BLaER1 (cell line): Measurements from ENCODE around the gene PCBP3.

ENCODE experiments used
- H3K27ac ChIP-seq: shearing (Covaris generic); formaldehyde crosslinking; 2 replicates; pipeline ENCODE4 v1.8.1; 2022
- H3K27me3 ChIP-seq: shearing (Covaris generic); formaldehyde crosslinking; 2 replicates; pipeline ENCODE4 v1.8.1; 2022
- H3K36me3 ChIP-seq: shearing (Covaris generic); formaldehyde crosslinking; 2 replicates; pipeline ENCODE4 v1.8.1; 2022
- H3K4me1 ChIP-seq: shearing (Covaris generic); formaldehyde crosslinking; 2 replicates; pipeline ENCODE4 v1.8.1; 2022
- H3K4me2 ChIP-seq: shearing (Covaris generic); formaldehyde crosslinking; 2 replicates; pipeline ENCODE4 v1.8.1; 2022
- H3K4me3 ChIP-seq: shearing (Covaris generic); formaldehyde crosslinking; 2 replicates; pipeline ENCODE4 v1.8.1; 2022
- H3K9ac ChIP-seq: shearing (Covaris generic); formaldehyde crosslinking; 2 replicates; pipeline ENCODE4 v1.8.1; 2022
- H3K9me3 ChIP-seq: shearing (Covaris generic); formaldehyde crosslinking; 2 replicates; pipeline ENCODE4 v1.8.1; 2022
- H4K20me1 ChIP-seq: shearing (Covaris generic); formaldehyde crosslinking; 2 replicates; pipeline ENCODE4 v1.8.1; 2022
- Cebpa-rat ChIP-seq: shearing (Covaris generic); IDR thresholded peaks from 2 replicates; pipeline ENCODE4 v1.8.1; 2022

Gene PCBP3

GRCh38 chr21:45930792-45931191 is 287.3 kb downstream of the PCBP3 start:
- Histone ChIP-seq H3K4me3 (no peak overlapping the region), H3K36me3 (peaks cover 22% of the 10 kb centered on the region; the same call in 1 of the 2 replicates), H3K9me3 (no peaks in the 10 kb centered on the region), H3K27me3 (no peaks in the 10 kb centered on the region; the same call in 1 of the 2 replicates), H3K4me1 (peaks cover 80% of the 10 kb centered on the region), H3K4me2 (peak overlapping the region; percentile 55), H4K20me1 (no peaks in the 10 kb centered on the region), H3K27ac (0 out of 2 replicates have a peak overlapping the region, but pooled peaks have one; percentile 49), H3K9ac (no peak overlapping the region)
- no peak for TF ChIP-seq Cebpa-rat

GRCh38 chr21:45931397-45931969 is 288.0 kb downstream of the PCBP3 start:
- H3K27me3 ChIP-seq: no peaks in the 10 kb centered on the region; the same call in 1 of the 2 replicates
- H4K20me1 ChIP-seq: no peaks in the 10 kb centered on the region

DNA sequence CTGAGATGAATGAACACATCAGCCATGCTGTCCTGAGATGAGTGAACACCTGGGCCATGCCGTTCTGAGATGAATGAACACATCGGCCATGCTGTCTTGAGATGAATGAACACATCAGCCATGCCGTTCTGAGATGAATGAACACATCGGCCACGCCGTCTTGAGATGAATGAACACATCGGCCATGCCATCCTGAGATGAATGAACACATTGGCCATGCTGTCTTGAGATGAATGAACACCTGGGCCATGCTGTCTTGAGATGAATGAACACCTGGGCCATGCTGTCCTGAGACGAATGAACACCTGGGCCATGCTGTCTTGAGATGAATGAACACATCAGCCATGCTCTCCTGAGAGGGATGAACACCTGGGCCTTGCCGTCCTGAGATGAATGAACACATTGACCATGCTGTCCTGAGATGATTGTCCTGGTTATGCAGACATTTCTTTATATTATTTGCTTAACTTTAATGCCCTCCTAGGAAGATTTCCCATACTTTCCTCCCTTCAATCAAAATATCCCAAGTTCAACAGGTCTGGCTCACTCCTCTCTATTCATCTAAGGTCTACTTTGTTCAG is 289.5 kb downstream of the PCBP3 start:
- Histone ChIP-seq H4K20me1 (peaks cover 6% of the 10 kb centered on the region; the same call in 1 of the 2 replicates), H3K4me3 (no peak overlapping the region), H3K9ac (no peak overlapping the region), H3K36me3 (peaks cover 22% of the 10 kb centered on the region; the same call in 1 of the 2 replicates), H3K4me1 (peaks cover 80% of the 10 kb centered on the region), H3K27me3 (no peaks in the 10 kb centered on the region; the same call in 1 of the 2 replicates), H3K27ac (no peak overlapping the region), H3K4me2 (no peak overlapping the region; the same call in 1 of the 2 replicates), H3K9me3 (no peaks in the 10 kb centered on the region)
- no peak for TF ChIP-seq Cebpa-rat

More at GRCh38 chr21:45931397-45931969, 288.0 kb downstream of the PCBP3 start:
- Histone ChIP-seq H3K4me1 (peaks cover 80% of the 10 kb centered on the region), H3K4me3 (no peak overlapping the region), H3K36me3 (peaks cover 22% of the 10 kb centered on the region; the same call in 1 of the 2 replicates), H3K9ac (no peak overlapping the region), H3K27ac (0 out of 2 replicates have a peak overlapping the region, but pooled peaks have one; percentile 49), H3K9me3 (no peaks in the 10 kb centered on the region), H3K4me2 (no peak overlapping the region)
- TF ChIP-seq Cebpa-rat: no peak

DNA sequence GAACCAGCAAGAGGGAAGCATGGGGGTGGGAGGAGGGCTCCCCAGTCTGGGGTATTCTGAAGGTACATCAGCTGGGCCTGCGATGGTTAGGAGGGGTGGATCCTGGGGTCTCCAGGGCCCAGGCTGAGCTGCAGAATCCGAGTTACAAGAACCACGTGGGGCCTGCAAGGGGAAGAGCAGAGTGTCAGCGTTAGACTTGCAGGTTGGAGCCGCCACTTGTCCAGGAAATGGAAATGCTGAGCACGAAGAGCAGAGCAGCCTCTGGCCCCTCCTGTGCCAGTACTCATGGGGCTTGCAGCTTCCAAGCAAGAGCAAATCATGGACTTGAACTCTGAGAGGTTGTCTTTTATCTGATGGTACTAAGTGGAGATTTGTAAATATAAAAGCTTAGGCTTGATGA is 290.6 kb downstream of the PCBP3 start:
- Histone ChIP-seq H3K27me3 (no peaks in the 10 kb centered on the region; the same call in 1 of the 2 replicates), H3K27ac (peak overlapping the region; percentile 31), H3K4me3 (no peak overlapping the region), H3K4me2 (peak overlapping the region; percentile 71), H3K9me3 (no peaks in the 10 kb centered on the region), H4K20me1 (peaks cover 6% of the 10 kb centered on the region; the same call in 1 of the 2 replicates), H3K9ac (0 out of 2 replicates have a peak overlapping the region, but pooled peaks have one; percentile 42), H3K4me1 (peaks cover 80% of the 10 kb centered on the region), H3K36me3 (peaks cover 22% of the 10 kb centered on the region; the same call in 1 of the 2 replicates)
- no peak for TF ChIP-seq Cebpa-rat

- H3K27ac ChIP-seq: peak overlapping the region; percentile 31
- peak overlapping the region; percentile 71 for H3K4me2 ChIP-seq
- no peak overlapping the region for H3K4me3 ChIP-seq
- H4K20me1 ChIP-seq: peaks cover 6% of the 10 kb centered on the region; the same call in 1 of the 2 replicates
- no peaks in the 10 kb centered on the region for H3K9me3 ChIP-seq
- H3K36me3 ChIP-seq: peaks cover 22% of the 10 kb centered on the region; the same call in 1 of the 2 replicates
- no peaks in the 10 kb centered on the region; the same call in 1 of the 2 replicates for H3K27me3 ChIP-seq
- peaks cover 80% of the 10 kb centered on the region for H3K4me1 ChIP-seq
- no peak overlapping the region for H3K9ac ChIP-seq
- no peak for TF ChIP-seq Cebpa-rat
Observed at GRCh38 chr21:45934554-45934953, 291.0 kb downstream of the PCBP3 start.

DNA sequence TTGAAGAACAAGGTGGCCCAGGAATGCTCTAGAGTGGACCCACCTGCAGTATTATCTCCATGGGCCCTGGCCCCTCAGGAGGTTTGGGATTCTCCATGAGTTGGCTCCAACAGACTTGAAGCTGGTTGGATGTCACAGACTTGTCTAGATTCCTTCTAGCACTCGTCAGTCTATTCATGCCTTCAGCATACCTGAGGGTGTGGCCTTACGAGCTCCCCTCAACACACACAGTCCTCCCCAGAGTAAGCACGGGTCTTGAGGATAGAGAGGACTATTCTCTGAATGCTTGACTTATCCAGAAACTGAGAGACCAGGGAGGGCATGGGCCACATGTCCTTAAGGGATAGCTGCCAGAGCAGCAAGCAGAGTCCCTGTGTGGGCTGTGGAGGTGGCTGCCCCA is 292.1 kb downstream of the PCBP3 start:
- H3K27ac ChIP-seq: no peak overlapping the region
- no peak overlapping the region for H3K9ac ChIP-seq
- H3K27me3 ChIP-seq: no peaks in the 10 kb centered on the region; the same call in 1 of the 2 replicates
- peaks cover 18% of the 10 kb centered on the region; the same call in 1 of the 2 replicates for H3K36me3 ChIP-seq
- H3K9me3 ChIP-seq: no peaks in the 10 kb centered on the region
- H4K20me1 ChIP-seq: peaks cover 6% of the 10 kb centered on the region; the same call in 1 of the 2 replicates
- H3K4me3 ChIP-seq: no peak overlapping the region
- TF ChIP-seq Cebpa-rat: no peak
- peaks cover 80% of the 10 kb centered on the region for H3K4me1 ChIP-seq
- H3K4me2 ChIP-seq: peak overlapping the region; percentile 89

DNA sequence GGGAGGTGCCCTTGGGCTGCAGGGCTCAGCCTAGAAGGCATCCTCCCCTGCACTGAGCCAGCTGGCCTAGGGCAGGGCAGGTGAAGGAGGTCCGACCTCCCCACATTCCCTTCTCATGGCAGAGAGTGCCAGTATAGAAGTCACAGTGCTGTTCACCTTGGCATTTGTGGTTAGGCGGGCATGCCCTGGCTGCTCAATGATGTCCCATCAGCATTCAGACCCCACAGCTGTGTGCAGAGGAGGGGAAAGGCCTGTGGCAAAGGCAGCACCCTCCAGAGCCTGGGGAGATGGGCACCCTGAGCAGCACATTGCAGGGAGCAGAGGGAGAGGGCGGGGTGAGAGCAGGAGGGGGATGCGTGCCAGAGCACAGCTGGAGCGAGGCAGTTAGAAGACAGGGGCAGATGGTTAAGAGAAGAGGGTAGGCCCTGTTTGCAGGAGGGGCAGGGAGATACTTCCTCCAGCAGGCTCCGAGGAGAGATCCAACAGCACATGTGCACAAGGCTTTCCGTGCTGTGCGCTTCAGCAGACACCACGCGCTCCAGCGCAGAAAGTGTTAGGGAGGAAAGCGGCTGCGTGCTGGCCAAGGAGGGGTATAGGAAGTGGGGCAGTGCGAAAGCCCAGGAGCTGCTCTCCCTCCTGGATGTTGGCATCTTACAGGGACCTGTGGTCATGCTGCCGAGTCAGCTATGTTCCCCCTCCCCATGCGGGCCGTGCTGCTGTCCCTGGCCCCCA is 294.4 kb downstream of the PCBP3 start:
- peaks cover 6% of the 10 kb centered on the region; the same call in 1 of the 2 replicates for H3K36me3 ChIP-seq
- peak overlapping the region; percentile 92 for H3K27ac ChIP-seq
- peak overlapping the region; percentile 35 for H3K4me3 ChIP-seq
- peaks cover 16% of the 10 kb centered on the region; the same call in 1 of the 2 replicates for H4K20me1 ChIP-seq
- peak overlapping the region; percentile 72 for H3K9ac ChIP-seq
- no peaks in the 10 kb centered on the region for H3K27me3 ChIP-seq
- TF ChIP-seq Cebpa-rat: no peak
- peaks cover 98% of the 10 kb centered on the region for H3K4me1 ChIP-seq
- H3K4me2 ChIP-seq: peak overlapping the region; percentile 89
- H3K9me3 ChIP-seq: no peaks in the 10 kb centered on the region

DNA sequence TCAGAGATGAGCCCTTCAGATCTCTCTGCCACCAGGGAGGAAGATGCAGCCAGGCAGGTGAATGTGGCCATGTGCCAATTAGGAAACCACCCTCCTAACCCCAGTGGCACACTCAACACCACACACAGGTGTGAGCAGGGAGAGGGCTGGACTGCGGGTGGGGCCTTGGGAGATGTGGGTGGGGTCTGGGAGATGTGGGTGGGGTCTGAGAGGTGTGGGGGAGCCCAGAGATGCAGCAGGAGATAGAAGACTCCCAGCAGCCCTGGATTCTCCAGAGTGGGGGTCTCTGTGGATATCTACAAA is 294.9 kb downstream of the PCBP3 start:
- Histone ChIP-seq H3K27ac (peak overlapping the region; percentile 92), H3K4me3 (peak overlapping the region; percentile 35), H3K9me3 (no peaks in the 10 kb centered on the region)

DNA sequence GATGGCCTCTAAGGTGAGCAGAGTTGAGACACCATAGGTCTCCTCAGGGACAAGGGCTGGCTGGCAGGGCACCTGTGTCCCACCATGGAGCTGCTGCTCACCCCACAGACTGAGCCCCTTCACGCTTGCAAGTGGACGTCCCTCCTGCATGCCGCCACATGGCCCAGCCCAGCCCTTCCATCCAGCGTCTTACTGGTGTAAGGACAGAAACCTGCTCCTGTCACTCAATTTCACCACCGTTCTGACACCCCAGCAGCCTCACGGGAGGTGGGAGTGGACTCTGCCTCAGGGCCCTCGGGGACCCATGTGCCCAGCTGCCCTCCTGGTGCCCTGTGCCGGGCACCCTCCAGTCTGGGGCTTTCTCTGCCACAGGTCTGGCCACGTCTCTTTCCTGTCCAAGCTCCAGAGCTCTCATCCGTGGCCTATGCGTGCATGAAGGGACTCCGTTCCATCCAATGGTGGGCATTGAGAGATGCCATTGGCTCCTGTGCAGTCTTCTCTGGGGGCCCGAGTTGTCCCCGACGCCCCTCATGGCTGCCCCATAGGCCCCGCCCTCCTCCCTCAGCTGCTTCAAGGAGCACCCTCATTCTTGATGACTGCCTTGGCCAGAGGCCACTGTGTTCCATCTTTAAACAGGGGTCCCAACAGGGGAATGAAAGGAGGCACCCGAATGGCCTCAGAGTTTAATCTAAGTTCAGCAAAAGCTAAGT is 295.4 kb downstream of the PCBP3 start:
- peak overlapping the region; percentile 89 for H3K4me2 ChIP-seq
- TF ChIP-seq Cebpa-rat: no peak
- H3K9ac ChIP-seq: peak overlapping the region; percentile 72
- H3K36me3 ChIP-seq: peaks cover 6% of the 10 kb centered on the region; the same call in 1 of the 2 replicates
- no peaks in the 10 kb centered on the region for H3K27me3 ChIP-seq
- peaks cover 92% of the 10 kb centered on the region for H3K4me1 ChIP-seq
- H3K9me3 ChIP-seq: no peaks in the 10 kb centered on the region
- H3K4me3 ChIP-seq: peak overlapping the region; percentile 35
- peak overlapping the region; percentile 92 for H3K27ac ChIP-seq
- peaks cover 16% of the 10 kb centered on the region; the same call in 1 of the 2 replicates for H4K20me1 ChIP-seq

More for the DNA sequence above, 294.9 kb downstream of the PCBP3 start:
- Histone ChIP-seq H3K4me1 (peaks cover 98% of the 10 kb centered on the region), H4K20me1 (peaks cover 16% of the 10 kb centered on the region; the same call in 1 of the 2 replicates), H3K4me2 (peak overlapping the region; percentile 89), H3K36me3 (peaks cover 6% of the 10 kb centered on the region; the same call in 1 of the 2 replicates), H3K27me3 (no peaks in the 10 kb centered on the region), H3K9ac (peak overlapping the region; percentile 72)
- no peak for TF ChIP-seq Cebpa-rat
